ENCODE data around the gene VPS8. TPM values are rescaled to one million over a fixed set of nuclear protein-coding genes. Genes with fewer than 3 reads are reported as not detected.

Gene VPS8
- total RNA-seq, 1 donor from 2014 or later: 56.9 TPM

GRCh38 chr3:185046603-185047002 lies 234.6 kb downstream of the VPS8 start:
- H3K36me3 ChIP-seq (ENCODE audit: control insufficient read depth, insufficient read depth, low read length): peaks cover 2% of the 10 kb centered on the region
- DNase-seq (ENCODE audit: low read depth): no peak
- TF ChIP-seq CTCF (IDR thresholded peaks at IDR 0.05; ENCODE audit: insufficient read depth, low read length, severe bottlenecking): no peak
- no peak overlapping the region for H3K4me3 ChIP-seq (ENCODE audit: low read depth, low read length)
- no peak for FAIRE-seq
- no peaks in the 10 kb centered on the region for H3K27me3 ChIP-seq (ENCODE audit: control insufficient read depth, insufficient read depth, low read length)

- no peak for TF ChIP-seq CTCF (IDR thresholded peaks at IDR 0.05; ENCODE audit: insufficient read depth, low read length, severe bottlenecking)
- no peak for FAIRE-seq
- H3K4me3 ChIP-seq (ENCODE audit: low read depth, low read length): no peak overlapping the region
- H3K36me3 ChIP-seq (ENCODE audit: control insufficient read depth, insufficient read depth, low read length): peaks cover 2% of the 10 kb centered on the region
- no peak for DNase-seq (ENCODE audit: low read depth)
- H3K27me3 ChIP-seq (ENCODE audit: control insufficient read depth, insufficient read depth, low read length): no peaks in the 10 kb centered on the region
Observed at GRCh38 chr3:185049710-185050109, 237.7 kb downstream of the VPS8 start.

DNA sequence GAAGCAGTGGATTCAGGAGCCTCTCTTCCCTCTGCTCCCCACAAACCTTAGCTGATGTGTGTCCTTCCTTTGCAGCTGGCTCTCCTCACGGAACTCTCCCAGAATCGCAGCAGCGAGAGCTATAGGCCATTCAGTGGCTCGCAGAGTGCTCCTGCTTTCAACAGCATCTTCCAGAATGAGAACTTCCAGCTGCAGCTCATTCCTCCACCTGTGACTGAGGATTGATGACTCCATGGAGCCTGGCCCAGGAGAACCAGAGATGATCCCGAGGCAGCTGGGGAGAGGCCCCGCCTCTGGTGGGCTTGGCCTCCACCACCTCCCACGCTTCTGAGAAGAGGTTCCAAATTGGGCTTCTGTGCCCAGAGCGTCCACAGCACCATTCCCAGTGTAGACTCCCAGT lies 239.8 kb downstream of the VPS8 start:
- Histone ChIP-seq H3K36me3 (ENCODE audit: control insufficient read depth, insufficient read depth, low read length) (peaks cover 2% of the 10 kb centered on the region), H3K27me3 (ENCODE audit: control insufficient read depth, insufficient read depth, low read length) (no peaks in the 10 kb centered on the region), H3K4me3 (ENCODE audit: low read depth, low read length) (no peak overlapping the region)
- FAIRE-seq: no peak
- no peak for DNase-seq (ENCODE audit: low read depth)
- TF ChIP-seq CTCF (IDR thresholded peaks at IDR 0.05; ENCODE audit: insufficient read depth, low read length, severe bottlenecking): no peak

DNA sequence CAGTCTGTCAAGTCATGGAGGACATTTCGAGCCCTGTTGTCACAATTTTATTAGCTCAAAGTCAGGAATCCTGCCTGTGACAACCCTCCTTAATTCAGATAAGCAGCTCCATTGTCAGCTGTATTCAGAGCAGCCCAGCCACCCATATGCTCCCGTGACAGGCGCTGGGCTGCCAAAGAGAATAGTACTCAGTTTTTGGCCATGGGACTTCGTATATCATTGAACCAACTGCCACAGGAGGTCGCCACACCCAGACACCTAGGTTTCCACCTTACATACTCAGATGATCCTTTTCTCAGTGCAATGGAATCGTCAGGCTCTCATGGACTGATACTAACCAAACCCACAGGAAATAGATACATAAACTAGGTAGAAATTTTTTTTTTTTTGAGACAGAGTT lies 240.7 kb downstream of the VPS8 start:
- Histone ChIP-seq H3K4me3 (ENCODE audit: low read depth, low read length) (no peak overlapping the region), H3K27me3 (ENCODE audit: control insufficient read depth, insufficient read depth, low read length) (no peaks in the 10 kb centered on the region), H3K36me3 (ENCODE audit: control insufficient read depth, insufficient read depth, low read length) (peaks cover 2% of the 10 kb centered on the region)
- DNase-seq (ENCODE audit: low read depth) (no peak), FAIRE-seq (no peak)
- no peak for TF ChIP-seq CTCF (IDR thresholded peaks at IDR 0.05; ENCODE audit: insufficient read depth, low read length, severe bottlenecking)

DNA sequence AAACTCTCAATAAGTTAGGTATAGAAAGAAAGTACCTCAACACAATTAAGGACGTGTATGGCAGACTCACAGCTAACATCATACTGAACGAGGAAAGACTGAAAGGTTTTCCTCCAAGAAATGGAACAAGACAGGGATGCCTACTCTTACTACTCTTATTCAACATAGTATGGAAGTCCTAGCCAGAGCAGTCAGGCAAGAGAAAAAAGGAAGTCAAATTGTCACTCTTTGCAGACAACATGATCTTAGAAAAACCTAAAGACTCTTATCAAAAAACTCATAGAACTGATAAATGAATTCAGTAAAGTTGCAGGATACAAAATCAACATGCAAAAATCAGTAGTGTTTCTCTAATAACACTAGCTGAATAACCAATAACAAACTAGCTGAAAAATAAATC lies 244.9 kb downstream of the VPS8 start:
- no peak for FAIRE-seq
- H3K4me3 ChIP-seq (ENCODE audit: low read depth, low read length): no peak overlapping the region
- DNase-seq (ENCODE audit: low read depth): no peak
- H3K36me3 ChIP-seq (ENCODE audit: control insufficient read depth, insufficient read depth, low read length): no peaks in the 10 kb centered on the region
- TF ChIP-seq CTCF (IDR thresholded peaks at IDR 0.05; ENCODE audit: insufficient read depth, low read length, severe bottlenecking): no peak
- no peaks in the 10 kb centered on the region for H3K27me3 ChIP-seq (ENCODE audit: control insufficient read depth, insufficient read depth, low read length)

DNA sequence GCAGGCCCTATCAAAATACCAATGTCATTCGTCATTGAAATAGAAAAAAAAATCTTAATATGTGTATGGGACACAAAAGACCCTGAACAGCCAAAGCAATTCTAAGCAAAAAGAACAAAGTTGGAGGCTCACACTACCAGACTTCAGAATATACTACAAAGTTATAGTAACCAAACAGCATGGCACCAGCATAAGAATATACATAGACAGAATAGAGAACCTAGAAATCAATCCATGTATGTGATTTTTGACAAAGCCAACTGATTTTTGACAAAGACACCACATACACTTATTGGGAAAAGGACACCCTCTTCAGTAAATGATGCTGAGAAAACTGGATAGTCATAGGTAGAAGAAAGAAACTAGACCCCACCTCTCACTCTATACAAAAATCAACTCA lies 245.9 kb downstream of the VPS8 start:
- no peaks in the 10 kb centered on the region for H3K27me3 ChIP-seq (ENCODE audit: control insufficient read depth, insufficient read depth, low read length)
- DNase-seq (ENCODE audit: low read depth) (no peak), FAIRE-seq (no peak)
- TF ChIP-seq CTCF (IDR thresholded peaks at IDR 0.05; ENCODE audit: insufficient read depth, low read length, severe bottlenecking): no peak
- H3K4me3 ChIP-seq (ENCODE audit: low read depth, low read length): no peak overlapping the region
- H3K36me3 ChIP-seq (ENCODE audit: control insufficient read depth, insufficient read depth, low read length): no peaks in the 10 kb centered on the region
